ENCODE data around the gene CCL14. TPM values are rescaled to one million over a fixed set of nuclear protein-coding genes. Genes with fewer than 3 reads are reported as not detected.

The CCL14 gene
- total RNA-seq, 6 donors from 2014 or later = 1.0 to 90.7 (median 5.6) TPM

- WGBS, 2 donors = 82 to 87% methylated on average over 10 of the region's 10 CpGs
- TF ChIP-seq POLR2AphosphoS5 (IDR thresholded peaks at IDR 0.05) (no peak), POLR2A (IDR thresholded peaks at IDR 0.05) (no peak), EP300 (IDR thresholded peaks at IDR 0.05) (no peak)
- H3K9me3 ChIP-seq = no peaks in the 10 kb centered on the region
- H3K36me3 ChIP-seq = no peaks in the 10 kb centered on the region
- peaks cover 11 to 13% (median 12%) of the 10 kb centered on the region in 4 donors for H3K4me1 ChIP-seq
- H3K27me3 ChIP-seq = no peaks in the 10 kb centered on the region
- no peak overlapping the region for H3K4me3 ChIP-seq
- no peak for ATAC-seq (ENCODE audit: low FRiP score in 2 of 2)
- DNase-seq = no peak
- H3K27ac ChIP-seq = no peak overlapping the region
Observed at GRCh38 chr17:35934760-35935159, 51.8 kb downstream of the CCL14 start.

Other genes with a start within 250 kb of the CCL14 start
- gene GAS2L2, start 233.5 kb downstream of the CCL14 start, total RNA-seq = 1 to 10 TPM in 5 of 6 donors, under 1 TPM in 1; 0.37 to 7.4 (median 3.3) TPM
- 1 to 10 TPM in 1 of 6 donors, under 1 TPM in 1, not detected in 4; 0.46 to 1.1 TPM for gene C17orf50, start 225.8 kb downstream of the CCL14 start, total RNA-seq
- 100 to 1,000 TPM in 3 of 6 donors, 10 to 100 TPM in 3; 51.1 to 134 (median 98.5) TPM for gene MMP28, start 191.1 kb downstream of the CCL14 start, total RNA-seq
- gene TAF15, start 177.2 kb downstream of the CCL14 start, total RNA-seq = 100 to 1,000 TPM in 2 of 6 donors, 10 to 100 TPM in 4; 42.4 to 137 (median 93.0) TPM
- under 1 TPM in 2 of 6 donors, not detected in 4; 0.13 to 0.30 TPM for gene HEATR9, start 117.8 kb downstream of the CCL14 start, total RNA-seq
- gene CCL5, start 106.4 kb downstream of the CCL14 start, total RNA-seq = 10 to 100 TPM; 11.5 to 17.6 (median 15.3) TPM
- not detected for gene RDM1, start 56.0 kb downstream of the CCL14 start, total RNA-seq
- gene LYZL6, start 43.0 kb downstream of the CCL14 start, total RNA-seq = not detected
- gene CCL16, start 5.2 kb downstream of the CCL14 start, total RNA-seq = under 1 TPM in 2 of 6 donors, not detected in 4; 0.20 to 0.61 TPM
- 1 to 10 TPM in 2 of 6 donors, under 1 TPM in 2, not detected in 2; 0.72 to 2.6 (median 1.4) TPM for gene CCL15, start 14.8 kb upstream of the CCL14 start, total RNA-seq
- gene CCL23, start 31.2 kb upstream of the CCL14 start, total RNA-seq = 10 to 100 TPM in 4 of 6 donors, 1 to 10 TPM in 1, not detected in 1; 6.9 to 40.0 (median 16.6) TPM
- 100 to 1,000 TPM in 4 of 6 donors, 10 to 100 TPM in 2; 50.3 to 250 (median 169) TPM for gene CCL18, start 77.5 kb upstream of the CCL14 start, total RNA-seq
- gene CCL3, start 103.4 kb upstream of the CCL14 start, total RNA-seq = 10 to 100 TPM in 2 of 6 donors, 1 to 10 TPM in 3, under 1 TPM in 1; 0.55 to 24.9 (median 2.9) TPM
- gene CCL4, start 117.1 kb upstream of the CCL14 start, total RNA-seq = 10 to 100 TPM in 4 of 6 donors, 1 to 10 TPM in 2; 5.7 to 24.0 (median 14.1) TPM
- gene TBC1D3B, start 189.9 kb upstream of the CCL14 start, total RNA-seq = 1 to 10 TPM in 5 of 6 donors, not detected in 1; 3.6 to 8.9 (median 7.0) TPM
- 1 to 10 TPM in 2 of 6 donors, under 1 TPM in 1, not detected in 3; 0.54 to 8.4 (median 5.8) TPM for gene CCL3L1, start 210.0 kb upstream of the CCL14 start, total RNA-seq
- gene CCL4L2, start 224.3 kb upstream of the CCL14 start, total RNA-seq = 10 to 100 TPM in 1 of 6 donors, 1 to 10 TPM in 4, not detected in 1; 1.7 to 12.6 (median 3.0) TPM

All from upper lobe of left lung (tissue), 6 donors.